ENCODE results near the gene APBB2. TPM values are rescaled to one million over a fixed set of nuclear protein-coding genes. Genes with fewer than 3 reads are reported as not detected.

The APBB2 gene
- total and polyA plus RNA-seq, 10 of the 15 experiments (the other 5 are each of a cell fraction or from before 2014, with no cell fraction given), result 2.7 to 24.6 (median 19.0) TPM

DNA sequence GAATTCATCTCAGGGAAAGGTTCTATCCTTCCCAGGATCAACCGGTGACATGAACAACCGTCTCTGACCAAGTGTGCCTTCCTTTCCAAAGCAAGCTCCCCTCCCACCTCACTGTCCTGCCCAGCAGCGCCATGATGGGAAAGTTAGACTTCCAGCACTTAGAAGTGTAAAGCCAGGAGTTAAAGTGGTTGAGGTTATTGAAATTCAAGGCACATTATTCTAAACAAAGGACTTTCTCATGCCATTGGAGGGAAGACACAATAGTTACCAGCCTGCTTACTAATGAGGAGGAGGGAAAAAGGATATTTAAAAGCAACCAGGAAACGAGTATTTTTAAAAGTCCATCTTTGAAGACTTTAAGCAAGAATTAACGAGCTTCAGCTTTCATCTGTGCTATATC lies 367.8 kb downstream of the APBB2 start:
- no peak for ATAC-seq
- SMC1A ChIA-PET (ENCODE audit: uncharacterized antibody, unreplicated experiment), result interaction anchor here (9.4 kb wide), 1 partner anchor 111 kb away, joined by 133 read pairs; no protein-coding TSS in a partner anchor
- CTCF ChIA-PET, result interaction anchor here (1.6 to 11.5 kb wide), 2 partner anchors 95 to 111 kb away, joined by 5 to 224 read pairs; no protein-coding TSS in a partner anchor
- H3K79me2 ChIP-seq (ENCODE audit: control insufficient read depth, insufficient read depth, low read length), result no peaks in the 10 kb centered on the region
- intact Hi-C loops (cut with micrococcal nuclease; ENCODE audit: unreplicated experiment) (no loop called here), in situ Hi-C loops (cut with MboI) (no loop called here)
- no peak overlapping the region for H3K4me2 ChIP-seq (ENCODE audit: control insufficient read depth, insufficient read depth)
- no peak overlapping the region for H2AFZ ChIP-seq (ENCODE audit: control insufficient read depth, low read depth, low read length)
- RAD21 ChIA-PET (ENCODE audit: unreplicated experiment), result interaction anchor here (0.9 to 3.7 kb wide), 3 partner anchors 51 to 110 kb away, joined by 3 to 15 read pairs (median 8); no protein-coding TSS in a partner anchor
- TF ChIP-seq, protein P1, sequence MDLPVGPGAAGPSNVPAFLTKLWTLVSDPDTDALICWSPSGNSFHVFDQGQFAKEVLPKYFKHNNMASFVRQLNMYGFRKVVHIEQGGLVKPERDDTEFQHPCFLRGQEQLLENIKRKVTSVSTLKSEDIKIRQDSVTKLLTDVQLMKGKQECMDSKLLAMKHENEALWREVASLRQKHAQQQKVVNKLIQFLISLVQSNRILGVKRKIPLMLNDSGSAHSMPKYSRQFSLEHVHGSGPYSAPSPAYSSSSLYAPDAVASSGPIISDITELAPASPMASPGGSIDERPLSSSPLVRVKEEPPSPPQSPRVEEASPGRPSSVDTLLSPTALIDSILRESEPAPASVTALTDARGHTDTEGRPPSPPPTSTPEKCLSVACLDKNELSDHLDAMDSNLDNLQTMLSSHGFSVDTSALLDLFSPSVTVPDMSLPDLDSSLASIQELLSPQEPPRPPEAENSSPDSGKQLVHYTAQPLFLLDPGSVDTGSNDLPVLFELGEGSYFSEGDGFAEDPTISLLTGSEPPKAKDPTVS (IDR thresholded peaks at IDR 0.05; ENCODE audit: low read depth, low read length), result no peak
- TF ChIP-seq CBX3 (IDR thresholded peaks at IDR 0.05; ENCODE audit: borderline replicate concordance, low read depth) (no peak), NBN (IDR thresholded peaks at IDR 0.05) (no peak), BRCA1 (IDR thresholded peaks at IDR 0.05; ENCODE audit: low read depth, low read length) (no peak), RBBP5 (conservative IDR thresholded peaks at IDR 0.05) (no peak), RAD21 (IDR thresholded peaks at IDR 0.05; ENCODE audit: insufficient read depth, low read depth, low read length) (no peak)
- TF ChIP-seq, protein P2, sequence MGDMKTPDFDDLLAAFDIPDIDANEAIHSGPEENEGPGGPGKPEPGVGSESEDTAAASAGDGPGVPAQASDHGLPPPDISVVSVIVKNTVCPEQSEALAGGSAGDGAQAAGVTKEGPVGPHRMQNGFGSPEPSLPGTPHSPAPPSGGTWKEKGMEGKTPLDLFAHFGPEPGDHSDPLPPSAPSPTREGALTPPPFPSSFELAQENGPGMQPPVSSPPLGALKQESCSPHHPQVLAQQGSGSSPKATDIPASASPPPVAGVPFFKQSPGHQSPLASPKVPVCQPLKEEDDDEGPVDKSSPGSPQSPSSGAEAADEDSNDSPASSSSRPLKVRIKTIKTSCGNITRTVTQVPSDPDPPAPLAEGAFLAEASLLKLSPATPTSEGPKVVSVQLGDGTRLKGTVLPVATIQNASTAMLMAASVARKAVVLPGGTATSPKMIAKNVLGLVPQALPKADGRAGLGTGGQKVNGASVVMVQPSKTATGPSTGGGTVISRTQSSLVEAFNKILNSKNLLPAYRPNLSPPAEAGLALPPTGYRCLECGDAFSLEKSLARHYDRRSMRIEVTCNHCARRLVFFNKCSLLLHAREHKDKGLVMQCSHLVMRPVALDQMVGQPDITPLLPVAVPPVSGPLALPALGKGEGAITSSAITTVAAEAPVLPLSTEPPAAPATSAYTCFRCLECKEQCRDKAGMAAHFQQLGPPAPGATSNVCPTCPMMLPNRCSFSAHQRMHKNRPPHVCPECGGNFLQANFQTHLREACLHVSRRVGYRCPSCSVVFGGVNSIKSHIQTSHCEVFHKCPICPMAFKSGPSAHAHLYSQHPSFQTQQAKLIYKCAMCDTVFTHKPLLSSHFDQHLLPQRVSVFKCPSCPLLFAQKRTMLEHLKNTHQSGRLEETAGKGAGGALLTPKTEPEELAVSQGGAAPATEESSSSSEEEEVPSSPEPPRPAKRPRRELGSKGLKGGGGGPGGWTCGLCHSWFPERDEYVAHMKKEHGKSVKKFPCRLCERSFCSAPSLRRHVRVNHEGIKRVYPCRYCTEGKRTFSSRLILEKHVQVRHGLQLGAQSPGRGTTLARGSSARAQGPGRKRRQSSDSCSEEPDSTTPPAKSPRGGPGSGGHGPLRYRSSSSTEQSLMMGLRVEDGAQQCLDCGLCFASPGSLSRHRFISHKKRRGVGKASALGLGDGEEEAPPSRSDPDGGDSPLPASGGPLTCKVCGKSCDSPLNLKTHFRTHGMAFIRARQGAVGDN (IDR thresholded peaks at IDR 0.05), result no peak
- TF ChIP-seq, protein P3, sequence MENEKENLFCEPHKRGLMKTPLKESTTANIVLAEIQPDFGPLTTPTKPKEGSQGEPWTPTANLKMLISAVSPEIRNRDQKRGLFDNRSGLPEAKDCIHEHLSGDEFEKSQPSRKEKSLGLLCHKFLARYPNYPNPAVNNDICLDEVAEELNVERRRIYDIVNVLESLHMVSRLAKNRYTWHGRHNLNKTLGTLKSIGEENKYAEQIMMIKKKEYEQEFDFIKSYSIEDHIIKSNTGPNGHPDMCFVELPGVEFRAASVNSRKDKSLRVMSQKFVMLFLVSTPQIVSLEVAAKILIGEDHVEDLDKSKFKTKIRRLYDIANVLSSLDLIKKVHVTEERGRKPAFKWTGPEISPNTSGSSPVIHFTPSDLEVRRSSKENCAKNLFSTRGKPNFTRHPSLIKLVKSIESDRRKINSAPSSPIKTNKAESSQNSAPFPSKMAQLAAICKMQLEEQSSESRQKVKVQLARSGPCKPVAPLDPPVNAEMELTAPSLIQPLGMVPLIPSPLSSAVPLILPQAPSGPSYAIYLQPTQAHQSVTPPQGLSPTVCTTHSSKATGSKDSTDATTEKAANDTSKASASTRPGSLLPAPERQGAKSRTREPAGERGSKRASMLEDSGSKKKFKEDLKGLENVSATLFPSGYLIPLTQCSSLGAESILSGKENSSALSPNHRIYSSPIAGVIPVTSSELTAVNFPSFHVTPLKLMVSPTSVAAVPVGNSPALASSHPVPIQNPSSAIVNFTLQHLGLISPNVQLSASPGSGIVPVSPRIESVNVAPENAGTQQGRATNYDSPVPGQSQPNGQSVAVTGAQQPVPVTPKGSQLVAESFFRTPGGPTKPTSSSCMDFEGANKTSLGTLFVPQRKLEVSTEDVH (IDR thresholded peaks at IDR 0.05; ENCODE audit: low read depth, partially characterized antibody), result no peak
- TF ChIP-seq, protein P4, sequence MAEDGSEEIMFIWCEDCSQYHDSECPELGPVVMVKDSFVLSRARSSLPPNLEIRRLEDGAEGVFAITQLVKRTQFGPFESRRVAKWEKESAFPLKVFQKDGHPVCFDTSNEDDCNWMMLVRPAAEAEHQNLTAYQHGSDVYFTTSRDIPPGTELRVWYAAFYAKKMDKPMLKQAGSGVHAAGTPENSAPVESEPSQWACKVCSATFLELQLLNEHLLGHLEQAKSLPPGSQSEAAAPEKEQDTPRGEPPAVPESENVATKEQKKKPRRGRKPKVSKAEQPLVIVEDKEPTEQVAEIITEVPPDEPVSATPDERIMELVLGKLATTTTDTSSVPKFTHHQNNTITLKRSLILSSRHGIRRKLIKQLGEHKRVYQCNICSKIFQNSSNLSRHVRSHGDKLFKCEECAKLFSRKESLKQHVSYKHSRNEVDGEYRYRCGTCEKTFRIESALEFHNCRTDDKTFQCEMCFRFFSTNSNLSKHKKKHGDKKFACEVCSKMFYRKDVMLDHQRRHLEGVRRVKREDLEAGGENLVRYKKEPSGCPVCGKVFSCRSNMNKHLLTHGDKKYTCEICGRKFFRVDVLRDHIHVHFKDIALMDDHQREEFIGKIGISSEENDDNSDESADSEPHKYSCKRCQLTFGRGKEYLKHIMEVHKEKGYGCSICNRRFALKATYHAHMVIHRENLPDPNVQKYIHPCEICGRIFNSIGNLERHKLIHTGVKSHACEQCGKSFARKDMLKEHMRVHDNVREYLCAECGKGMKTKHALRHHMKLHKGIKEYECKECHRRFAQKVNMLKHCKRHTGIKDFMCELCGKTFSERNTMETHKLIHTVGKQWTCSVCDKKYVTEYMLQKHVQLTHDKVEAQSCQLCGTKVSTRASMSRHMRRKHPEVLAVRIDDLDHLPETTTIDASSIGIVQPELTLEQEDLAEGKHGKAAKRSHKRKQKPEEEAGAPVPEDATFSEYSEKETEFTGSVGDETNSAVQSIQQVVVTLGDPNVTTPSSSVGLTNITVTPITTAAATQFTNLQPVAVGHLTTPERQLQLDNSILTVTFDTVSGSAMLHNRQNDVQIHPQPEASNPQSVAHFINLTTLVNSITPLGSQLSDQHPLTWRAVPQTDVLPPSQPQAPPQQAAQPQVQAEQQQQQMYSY (CRISPR knock-in tag; IDR thresholded peaks at IDR 0.05), result no peak
- no peak overlapping the region for H3K9ac ChIP-seq (ENCODE audit: control insufficient read depth, insufficient read depth, low read length)
- POLR2A ChIA-PET, result interaction anchor here (0.7 to 0.9 kb wide), 2 partner anchors 21 to 510 kb away, joined by 3 read pairs; no protein-coding TSS in a partner anchor
- H3K4me1 ChIP-seq (ENCODE audit: control insufficient read depth, insufficient read depth, low read length), result no peaks in the 10 kb centered on the region
- no peaks in the 10 kb centered on the region for H3K36me3 ChIP-seq (ENCODE audit: control insufficient read depth in 2 of 2, insufficient read depth in 2 of 2, low read length in 1 of 2)
- no peak for DNase-seq (ENCODE audit: low read depth, low spot score)
- no peak for FAIRE-seq
- BruUV-seq (replicated peaks), result no TSS peak
- H3K9me3 ChIP-seq (replicated peaks; ENCODE audit: control insufficient read depth, insufficient read depth, low read length), result no peaks in the 10 kb centered on the region
- H3K4me3 ChIP-seq, result no peak overlapping the region
- no peak overlapping the region for H3K27ac ChIP-seq (ENCODE audit: control insufficient read depth, insufficient read depth)
- H3K27me3 ChIP-seq (replicated peaks in 1 of 2; ENCODE audit: control insufficient read depth in 2 of 2, insufficient read depth in 2 of 2, low read length in 1 of 2), result no peaks in the 10 kb centered on the region
- WGBS (ENCODE audit: insufficient coverage, insufficient replicate concordance, low lambda C conversion rate, missing lambda C conversion rate), result 80% methylated on average over 5 of the region's 5 CpGs
- H4K20me1 ChIP-seq (ENCODE audit: control insufficient read depth, insufficient read depth), result no peaks in the 10 kb centered on the region
